ENCODE data around the gene MTHFR.

DNA sequence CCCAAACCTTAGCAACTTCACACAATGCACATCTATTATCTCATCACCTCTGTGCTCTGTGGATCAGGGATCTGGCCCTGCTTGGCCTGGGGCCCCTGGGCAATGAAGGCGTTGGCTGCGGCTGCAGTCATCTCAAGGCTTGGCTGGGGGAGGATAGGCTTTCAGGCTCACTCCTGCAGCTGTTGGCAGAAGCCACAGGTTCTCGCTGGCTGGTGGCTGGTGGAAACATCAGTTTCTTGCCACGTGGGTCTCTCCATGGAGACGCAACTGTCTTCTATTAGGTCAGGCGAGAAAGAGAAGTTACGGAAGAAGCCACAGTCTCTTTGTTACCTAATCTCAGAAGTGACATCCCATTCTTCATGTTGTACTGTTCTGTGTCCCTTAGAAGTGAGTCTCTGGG, 45.4 kb upstream of the MTHFR start:
- TF ChIP-seq CTCF (IDR thresholded peaks at IDR 0.05; ENCODE audit: low read depth, low read length, missing input control) (no peak), YY1 (IDR thresholded peaks at IDR 0.05) (no peak), GABPA (IDR thresholded peaks at IDR 0.05 in 1 of 2, conservative IDR thresholded peaks at IDR 0.05 in 1 of 2) (no peak), JUND (IDR thresholded peaks at IDR 0.05) (no peak), HNF4A (conservative IDR thresholded peaks at IDR 0.05) (no peak), ZBTB33 (IDR thresholded peaks at IDR 0.05) (no peak)

Measured in liver (tissue), 3 donors.